ENCODE data around the gene OTOA.

DNA sequence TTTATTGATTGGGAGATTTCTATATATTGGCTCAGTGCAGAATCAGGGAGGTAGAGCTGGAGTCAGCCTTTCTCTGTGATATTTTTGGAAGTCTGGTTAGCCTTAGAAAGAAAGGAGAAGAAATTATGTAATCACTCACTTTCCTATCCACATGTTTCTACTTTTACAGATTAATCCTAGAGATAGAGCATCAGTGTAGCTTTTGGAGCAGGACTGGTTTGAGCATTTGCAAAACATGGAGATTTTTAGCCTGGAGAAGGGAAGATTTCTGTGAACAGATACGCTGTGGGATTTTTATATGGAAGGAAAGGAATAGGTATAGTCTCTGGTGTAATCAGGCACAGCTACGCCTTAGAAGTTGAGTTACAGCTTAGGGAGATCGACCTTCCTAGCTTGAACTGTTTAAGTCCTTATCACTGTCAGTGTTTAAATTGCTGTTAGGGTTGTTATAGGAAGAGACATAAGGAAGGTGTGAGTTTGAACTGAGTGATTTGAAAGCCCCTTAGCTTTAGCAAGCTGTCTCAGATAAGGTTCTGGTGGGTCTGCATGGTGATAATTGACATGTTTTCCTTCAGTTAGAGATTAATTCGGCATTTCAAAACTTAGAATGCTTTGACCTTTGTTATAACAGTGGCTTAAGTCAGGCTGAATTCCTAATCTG is 43.9 kb upstream of the OTOA start:
- TF ChIP-seq, protein P1, sequence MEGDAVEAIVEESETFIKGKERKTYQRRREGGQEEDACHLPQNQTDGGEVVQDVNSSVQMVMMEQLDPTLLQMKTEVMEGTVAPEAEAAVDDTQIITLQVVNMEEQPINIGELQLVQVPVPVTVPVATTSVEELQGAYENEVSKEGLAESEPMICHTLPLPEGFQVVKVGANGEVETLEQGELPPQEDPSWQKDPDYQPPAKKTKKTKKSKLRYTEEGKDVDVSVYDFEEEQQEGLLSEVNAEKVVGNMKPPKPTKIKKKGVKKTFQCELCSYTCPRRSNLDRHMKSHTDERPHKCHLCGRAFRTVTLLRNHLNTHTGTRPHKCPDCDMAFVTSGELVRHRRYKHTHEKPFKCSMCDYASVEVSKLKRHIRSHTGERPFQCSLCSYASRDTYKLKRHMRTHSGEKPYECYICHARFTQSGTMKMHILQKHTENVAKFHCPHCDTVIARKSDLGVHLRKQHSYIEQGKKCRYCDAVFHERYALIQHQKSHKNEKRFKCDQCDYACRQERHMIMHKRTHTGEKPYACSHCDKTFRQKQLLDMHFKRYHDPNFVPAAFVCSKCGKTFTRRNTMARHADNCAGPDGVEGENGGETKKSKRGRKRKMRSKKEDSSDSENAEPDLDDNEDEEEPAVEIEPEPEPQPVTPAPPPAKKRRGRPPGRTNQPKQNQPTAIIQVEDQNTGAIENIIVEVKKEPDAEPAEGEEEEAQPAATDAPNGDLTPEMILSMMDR (IDR thresholded peaks at IDR 0.05; ENCODE audit: extremely low read depth in 1 of 2, insufficient read depth in 1 of 2, low read depth in 1 of 2, low read length in 2 of 2): no peak
- no peak for TF ChIP-seq POLR2A (IDR thresholded peaks at IDR 0.05; ENCODE audit: low read depth, low read length)
- no peak for TF ChIP-seq GATA2 (IDR thresholded peaks at IDR 0.05; ENCODE audit: insufficient read depth, insufficient read length, low read depth, low read length)
- TF ChIP-seq MYC (IDR thresholded peaks at IDR 0.05; ENCODE audit: low read depth, low read length): no peak

Data from endothelial cell of umbilical vein (primary cell).